H9 (cell line): ENCODE data around the gene TNFRSF19. TPM values are rescaled to one million over a fixed set of nuclear protein-coding genes. Genes with fewer than 3 reads are reported as not detected.

Source experiments
- DNase-seq: peaks from one replicate; pipeline ENCODE4 v3.0.0-alpha.2; 2017
- H2AFZ ChIP-seq: one replicate; pipeline ENCODE4 v1.6.1; 2013; ENCODE audit warnings: mild to moderate bottlenecking, low read length, control low read depth, moderate library complexity
- H2AK5ac ChIP-seq: 2 replicates; pipeline ENCODE4 v1.6.1; 2013; ENCODE audit warnings: low read length, control low read depth, mixed read lengths; ENCODE audit not compliant: insufficient read length
- H2BK120ac ChIP-seq: one replicate; pipeline ENCODE4 v1.6.1; 2013; ENCODE audit warnings: low read depth, mild to moderate bottlenecking, low read length, control low read depth, inconsistent platforms; ENCODE audit not compliant: poor library complexity, severe bottlenecking
- H2BK12ac ChIP-seq: 2 replicates; pipeline ENCODE4 v1.6.1; 2013; ENCODE audit warnings: low read length, control low read depth, mixed read lengths, low read depth; ENCODE audit not compliant: insufficient read length
- H2BK15ac ChIP-seq: 2 replicates; pipeline ENCODE4 v1.6.1; 2013; ENCODE audit warnings: low read depth, low read length, control low read depth
- H2BK20ac ChIP-seq: one replicate; pipeline ENCODE4 v1.6.1; 2013; ENCODE audit warnings: low read depth, mild to moderate bottlenecking, low read length, control low read depth, inconsistent platforms; ENCODE audit not compliant: poor library complexity, severe bottlenecking
- H2BK5ac ChIP-seq: 2 replicates; pipeline ENCODE4 v1.6.1; 2013; ENCODE audit warnings: low read length, control low read depth, mixed read lengths; ENCODE audit not compliant: insufficient read length
- H3K14ac ChIP-seq: 2 replicates; pipeline ENCODE4 v1.6.1; 2013; ENCODE audit warnings: low read length, control low read depth; ENCODE audit not compliant: insufficient read depth
- H3K18ac ChIP-seq: 2 replicates; pipeline ENCODE4 v1.6.1; 2013; ENCODE audit warnings: low read depth, mild to moderate bottlenecking, mixed read lengths, low read length, control low read depth; ENCODE audit not compliant: insufficient read length
- H3K23ac ChIP-seq: 2 replicates; pipeline ENCODE4 v1.6.1; 2013; ENCODE audit warnings: low read length, control low read depth, mixed read lengths, low read depth; ENCODE audit not compliant: insufficient read length
- H3K23me2 ChIP-seq: 2 replicates; pipeline ENCODE4 v1.6.1; 2013; ENCODE audit warnings: low read depth, mild to moderate bottlenecking, mixed read lengths, low read length, control low read depth; ENCODE audit not compliant: insufficient read length, poor library complexity, severe bottlenecking
- H3K27ac ChIP-seq: 2 replicates; pipeline ENCODE4 v1.5.1; 2013; ENCODE audit warnings: low read length, control low read depth, mixed read lengths, low read depth; ENCODE audit not compliant: insufficient read length
- H3K27me3 ChIP-seq: 2 replicates; pipeline ENCODE4 v1.6.1; 2013; ENCODE audit warnings: low read length, control low read depth, inconsistent platforms; ENCODE audit not compliant: insufficient read depth
- H3K4ac ChIP-seq: 2 replicates; pipeline ENCODE4 v1.6.1; 2013; ENCODE audit warnings: low read depth, mild to moderate bottlenecking, control low read depth, inconsistent platforms, low read length, moderate library complexity
- H3K4me1 ChIP-seq: 2 replicates; pipeline ENCODE4 v1.6.1; 2013; ENCODE audit warnings: low read length, control low read depth, inconsistent platforms; ENCODE audit not compliant: insufficient read depth
- H3K4me2 ChIP-seq: 2 replicates; pipeline ENCODE4 v1.6.1; 2013; ENCODE audit warnings: low read length, control low read depth, mixed read lengths; ENCODE audit not compliant: insufficient read length, insufficient read depth
- H3K56ac ChIP-seq: 2 replicates; pipeline ENCODE4 v1.6.1; 2013; ENCODE audit warnings: low read depth, mild to moderate bottlenecking, mixed read lengths, low read length, control low read depth; ENCODE audit not compliant: insufficient read length
- H3K79me1 ChIP-seq: 2 replicates; pipeline ENCODE4 v1.6.1; 2013; ENCODE audit warnings: low read depth, mild to moderate bottlenecking, moderate library complexity, low read length, control low read depth, inconsistent platforms; ENCODE audit not compliant: insufficient read depth, poor library complexity, severe bottlenecking
- H3K79me2 ChIP-seq: 2 replicates; pipeline ENCODE4 v1.6.1; 2013; ENCODE audit warnings: low read length, control low read depth, inconsistent platforms; ENCODE audit not compliant: insufficient read depth
- H3K9ac ChIP-seq: 2 replicates; pipeline ENCODE4 v1.6.1; 2013; ENCODE audit warnings: low read length, control low read depth, mixed read lengths; ENCODE audit not compliant: insufficient read length; ENCODE audit errors: extremely low read depth
- H3K9me3 ChIP-seq: one replicate; pipeline ENCODE4 v1.6.1; 2013; ENCODE audit warnings: low read depth, low read length, inconsistent platforms; ENCODE audit not compliant: control insufficient read depth
- H3T11ph ChIP-seq: one replicate; pipeline ENCODE4 v1.6.1; 2013; ENCODE audit warnings: mild to moderate bottlenecking, low read length, control low read depth, inconsistent platforms
- H4K20me1 ChIP-seq: one replicate; pipeline ENCODE4 v1.6.1; 2013; ENCODE audit not compliant: control insufficient read depth, insufficient read length, insufficient read depth
- H4K5ac ChIP-seq: 2 replicates; pipeline ENCODE4 v1.6.1; 2013; ENCODE audit warnings: low read depth, mild to moderate bottlenecking, mixed read lengths, low read length, control low read depth; ENCODE audit not compliant: insufficient read length
- H4K8ac ChIP-seq: replicated peaks from 2 replicates; pipeline ENCODE4 v1.6.1; 2013; ENCODE audit warnings: low read length, control low read depth, mixed read lengths, low read depth; ENCODE audit not compliant: insufficient read length
- H4K91ac ChIP-seq: 2 replicates; pipeline ENCODE4 v1.6.1; 2013; ENCODE audit warnings: low read depth, mild to moderate bottlenecking, moderate library complexity, mixed read lengths, low read length, control low read depth; ENCODE audit not compliant: insufficient read length
- H3K27ac Mint-ChIP-seq, 3 experiments: 2 replicates in 2 of 3; 3 replicates in 1 of 3; pipeline ENCODE4 v1.8.0; 2020 to 2021; ENCODE audit warnings: mixed read lengths in 3 of 3, mild to moderate bottlenecking in 1 of 3, moderate library complexity in 1 of 3
- H3K27me3 Mint-ChIP-seq: 2 replicates; pipeline ENCODE4 v1.8.0; 2021; ENCODE audit warnings: low read depth, mild to moderate bottlenecking, moderate library complexity, mixed read lengths
- H3K36me3 Mint-ChIP-seq, 3 experiments: 2 replicates in 2 of 3; 3 replicates in 1 of 3; pipeline ENCODE4 v1.8.0; 2020 to 2021; ENCODE audit warnings: low read depth in 3 of 3, mixed read lengths in 3 of 3; ENCODE audit not compliant: insufficient read depth in 1 of 3
- H3K4me1 Mint-ChIP-seq, 2 experiments: 2 replicates each; pipeline ENCODE4 v1.8.0; 2020; ENCODE audit warnings: mixed read lengths in 2 of 2
- H3K4me3 Mint-ChIP-seq, 2 experiments: 2 replicates in 1 of 2; 3 replicates in 1 of 2; pipeline ENCODE4 v1.8.0; 2020 to 2021; ENCODE audit warnings: mild to moderate bottlenecking in 2 of 2, mixed read lengths in 2 of 2, moderate library complexity in 1 of 2
- H3K9me3 Mint-ChIP-seq, 2 experiments: 2 replicates in 1 of 2; 3 replicates in 1 of 2; pipeline ENCODE4 v1.8.0; 2020; ENCODE audit warnings: mild to moderate bottlenecking in 2 of 2, mixed read lengths in 2 of 2, moderate library complexity in 1 of 2
- CTCF ChIP-seq: fragments of 200-600 bp; sonication (generic); conservative IDR thresholded peaks from 3 replicates; pipeline ENCODE4 v1.8.0; 2021; ENCODE audit warnings: antibody characterized with exemption, mild to moderate bottlenecking
- WGBS: extraction: QIAGEN DNeasy Blood & Tissue Kit; methylation state at CpG from one replicate; pipeline ENCODE4 v1.1.7; 2013; ENCODE audit warnings: missing lambda C conversion rate, low lambda C conversion rate, mixed read lengths; ENCODE audit not compliant: insufficient read length; ENCODE audit errors: extremely low coverage; 5-methylcytosine and 5-hydroxymethylcytosine counted together
- total RNA-seq: library from RNA; stranded (reverse); gene quantifications from 2 replicates; pipeline ENCODE4 v1.2.1, GENCODE V29; 2021

TNFRSF19 gene
- total RNA-seq, 1 experiment from 2014 or later = 2.7 TPM

- no peak overlapping the region for H2AFZ ChIP-seq
- TF ChIP-seq CTCF = no peak
- no peak overlapping the region for H3K18ac ChIP-seq
- H2BK12ac ChIP-seq = no peak overlapping the region
- no peaks in the 10 kb centered on the region for H3K79me1 ChIP-seq
- no peak overlapping the region for H3T11ph ChIP-seq
- no peak overlapping the region for H3K56ac ChIP-seq
- no peak overlapping the region for H4K91ac ChIP-seq
- H3K4me1 Mint-ChIP-seq = peaks cover 9% of the 10 kb centered on the region in 2 experiments; a peak in 3 of 4 replicates
- no peak overlapping the region for H3K27ac ChIP-seq
- H3K9ac ChIP-seq = no peak overlapping the region
- H3K23ac ChIP-seq = no peak overlapping the region
- no peaks in the 10 kb centered on the region for H3K23me2 ChIP-seq
- no peaks in the 10 kb centered on the region for H3K9me3 ChIP-seq
- H4K5ac ChIP-seq = no peak overlapping the region
- no peaks in the 10 kb centered on the region for H3K79me2 ChIP-seq
- H3K4me3 Mint-ChIP-seq = no peak overlapping the region
- WGBS = no CpG with 5 or more reads among the region's 5 CpGs
- DNase-seq = no peak
- no peak overlapping the region for H2BK20ac ChIP-seq
- peaks cover 22 to 30% of the 10 kb centered on the region in 2 experiments for H3K9me3 Mint-ChIP-seq
- H3K4ac ChIP-seq = no peak overlapping the region
- no peak overlapping the region for H3K27ac Mint-ChIP-seq
- no peak overlapping the region for H2BK15ac ChIP-seq
- peaks cover 13 to 40% (median 14%) of the 10 kb centered on the region in 3 experiments for H3K36me3 Mint-ChIP-seq
- H3K27me3 ChIP-seq = no peaks in the 10 kb centered on the region
- H2BK5ac ChIP-seq = no peak overlapping the region
- H3K27me3 Mint-ChIP-seq = peaks cover 17% of the 10 kb centered on the region
- H3K4me1 ChIP-seq = no peaks in the 10 kb centered on the region
- H3K14ac ChIP-seq = no peak overlapping the region
- H3K4me2 ChIP-seq = no peak overlapping the region
- H4K8ac ChIP-seq = no peak overlapping the region
- no peak overlapping the region for H2AK5ac ChIP-seq
- H4K20me1 ChIP-seq = no peaks in the 10 kb centered on the region
- no peak overlapping the region for H2BK120ac ChIP-seq
Observed at GRCh38 chr13:23592596-23592995, 22.4 kb downstream of the TNFRSF19 start.
